Hepatocyte (in vitro differentiated cells): Measurements from ENCODE around the gene PISD.

Experiments used
- EZH2 ChIP-seq: fragments of 200-600 bp; sonication (generic); IDR thresholded peaks from 2 replicates; pipeline ENCODE4 v1.6.1; 2016; ENCODE audit warnings: antibody characterized with exemption, mild to moderate bottlenecking, borderline replicate concordance
- EZH2phosphoT487 ChIP-seq: fragments of 200-600 bp; sonication (generic); IDR thresholded peaks from one replicate; pipeline ENCODE4 v1.6.1; 2018; ENCODE audit warnings: antibody characterized with exemption, mild to moderate bottlenecking, low read depth, moderate library complexity; ENCODE audit not compliant: unreplicated experiment, severe bottlenecking
- TF ChIP-seq, protein P1 (sequence below): fragments of 200-600 bp; sonication (generic); IDR thresholded peaks from 2 replicates; pipeline ENCODE4 v1.5.1; 2016; ENCODE audit warnings: antibody characterized with exemption, mild to moderate bottlenecking; ENCODE audit not compliant: poor library complexity

- no peak for TF ChIP-seq EZH2phosphoT487
- TF ChIP-seq, protein P1, sequence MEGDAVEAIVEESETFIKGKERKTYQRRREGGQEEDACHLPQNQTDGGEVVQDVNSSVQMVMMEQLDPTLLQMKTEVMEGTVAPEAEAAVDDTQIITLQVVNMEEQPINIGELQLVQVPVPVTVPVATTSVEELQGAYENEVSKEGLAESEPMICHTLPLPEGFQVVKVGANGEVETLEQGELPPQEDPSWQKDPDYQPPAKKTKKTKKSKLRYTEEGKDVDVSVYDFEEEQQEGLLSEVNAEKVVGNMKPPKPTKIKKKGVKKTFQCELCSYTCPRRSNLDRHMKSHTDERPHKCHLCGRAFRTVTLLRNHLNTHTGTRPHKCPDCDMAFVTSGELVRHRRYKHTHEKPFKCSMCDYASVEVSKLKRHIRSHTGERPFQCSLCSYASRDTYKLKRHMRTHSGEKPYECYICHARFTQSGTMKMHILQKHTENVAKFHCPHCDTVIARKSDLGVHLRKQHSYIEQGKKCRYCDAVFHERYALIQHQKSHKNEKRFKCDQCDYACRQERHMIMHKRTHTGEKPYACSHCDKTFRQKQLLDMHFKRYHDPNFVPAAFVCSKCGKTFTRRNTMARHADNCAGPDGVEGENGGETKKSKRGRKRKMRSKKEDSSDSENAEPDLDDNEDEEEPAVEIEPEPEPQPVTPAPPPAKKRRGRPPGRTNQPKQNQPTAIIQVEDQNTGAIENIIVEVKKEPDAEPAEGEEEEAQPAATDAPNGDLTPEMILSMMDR, result no peak
- no peak for TF ChIP-seq EZH2
Measured at GRCh38 chr22:31630331-31631329, 31.4 kb downstream of the PISD start.
